Measurements from ENCODE around the gene KCNE3. TPM values are rescaled to one million over a fixed set of nuclear protein-coding genes. Genes with fewer than 3 reads are reported as not detected.
A peak's percentile ranks its signal among the peaks of the same experiment; 100 is the strongest.

The KCNE3 gene, protein sequence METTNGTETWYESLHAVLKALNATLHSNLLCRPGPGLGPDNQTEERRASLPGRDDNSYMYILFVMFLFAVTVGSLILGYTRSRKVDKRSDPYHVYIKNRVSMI
- total RNA-seq: 1 to 10 TPM in 2 of 3 donors, under 1 TPM in 1; 0.82 to 3.6 (median 1.3) TPM
- 3.8 TPM for total RNA-seq (2013)

DNA sequence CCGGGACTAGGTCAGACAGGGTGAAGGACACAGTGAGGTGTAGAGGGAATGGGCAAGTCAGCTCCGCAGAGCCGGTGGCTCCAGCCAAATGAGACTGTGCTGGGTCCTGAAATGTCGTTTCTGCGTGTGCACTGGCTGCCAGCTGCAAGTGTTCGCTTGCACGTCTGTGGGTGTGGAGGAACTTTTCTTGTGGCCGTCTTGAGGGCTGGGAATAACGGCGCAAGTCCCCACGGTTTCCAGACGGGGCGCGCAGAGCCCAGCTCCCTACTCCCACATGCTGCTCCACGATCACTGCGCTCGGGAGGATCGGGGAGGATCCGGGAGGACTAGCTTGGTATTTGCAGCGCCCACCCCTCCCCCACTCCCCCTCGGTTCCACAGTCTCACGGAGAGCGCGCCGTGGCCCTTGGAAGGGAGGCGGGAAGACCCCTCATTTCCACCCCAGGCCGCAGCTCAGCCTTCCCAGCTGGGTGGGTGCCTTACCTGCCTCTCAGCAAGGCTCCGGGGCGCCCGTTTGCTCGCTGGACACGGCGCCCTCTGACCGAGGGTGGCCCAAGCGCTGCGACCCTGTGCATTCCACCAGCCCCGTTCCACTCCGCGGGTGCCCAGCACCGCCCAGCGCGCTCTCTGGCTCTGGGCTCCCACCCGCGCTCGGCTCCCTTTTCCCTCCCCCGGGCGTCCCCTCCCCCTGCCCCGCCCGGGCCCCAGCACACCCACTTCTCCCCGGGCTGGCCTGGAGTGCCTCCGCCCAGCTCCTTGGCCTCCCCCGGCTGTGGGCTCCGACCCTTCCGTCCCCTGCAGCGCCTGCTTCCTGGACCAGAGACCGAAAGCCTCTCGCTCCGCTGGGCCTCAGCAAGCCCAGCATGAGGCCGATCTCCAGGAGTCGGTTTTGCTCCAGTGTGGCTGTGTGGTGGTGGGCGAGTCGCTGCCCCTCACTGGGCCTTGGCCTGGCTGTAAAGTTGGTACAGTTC is at the start of gene KCNE3:
Gene KCNE3, minus strand, starts transcription at position 634 of the 970 bp plus-strand sequence. CDS start 9,986 bp downstream, outside the sequence.
- WGBS (ENCODE audit: insufficient coverage): 10% methylated on average over 62 of the region's 62 CpGs
- H3K9me3 ChIP-seq (ENCODE audit: control insufficient read depth, insufficient read depth, low read length): no peaks in the 10 kb centered on the region
- Mint-ChIP-seq H3K9me3 (no peaks in the 10 kb centered on the region), H3K4me3 (peak within 1 kb of the TSS; percentile 33), H3K27me3 (ENCODE audit: low read depth in 2 of 2) (peaks cover 27 to 36% of the 10 kb centered on the region in 2 donors), H3K4me1 (no peaks in the 10 kb centered on the region), H3K27ac (no peak within 1 kb of the TSS), H3K36me3 (no peaks in the 10 kb centered on the region)
- peaks cover 4% of the 10 kb centered on the region for H3K27me3 ChIP-seq (ENCODE audit: control insufficient read depth, insufficient read depth, low read length)
- no peaks in the 10 kb centered on the region for H3K36me3 ChIP-seq (ENCODE audit: control insufficient read depth, insufficient read depth, low read length)
- ATAC-seq: no peak
- no peak within 1 kb of the TSS for H3K27ac ChIP-seq (ENCODE audit: low read length)
- peaks cover 3% of the 10 kb centered on the region for H3K4me1 ChIP-seq (ENCODE audit: control insufficient read depth, insufficient read depth, low read length)
- peak within 1 kb of the TSS; percentile 19 for H3K4me3 ChIP-seq (ENCODE audit: low read length)
- TF ChIP-seq CTCF (IDR thresholded peaks at IDR 0.05): no peak
- intact Hi-C loops (cut with micrococcal nuclease): no loop called here
- no peak for DNase-seq

- H3K4me1 Mint-ChIP-seq: no peaks in the 10 kb centered on the region
- intact Hi-C loops (cut with micrococcal nuclease): no loop called here
- H3K4me3 Mint-ChIP-seq: no peak overlapping the region
- no peaks in the 10 kb centered on the region for H3K4me1 ChIP-seq (ENCODE audit: control insufficient read depth, insufficient read depth, low read length)
- H3K36me3 Mint-ChIP-seq: no peaks in the 10 kb centered on the region
- no peaks in the 10 kb centered on the region for H3K27me3 ChIP-seq (ENCODE audit: control insufficient read depth, insufficient read depth, low read length)
- H3K4me3 ChIP-seq (ENCODE audit: low read length): no peak overlapping the region
- DNase-seq: no peak
- H3K27ac Mint-ChIP-seq: no peak overlapping the region
- H3K27me3 Mint-ChIP-seq (ENCODE audit: low read depth in 2 of 2): peaks cover 4 to 8% of the 10 kb centered on the region in 2 donors
- H3K27ac ChIP-seq (ENCODE audit: low read length): no peak overlapping the region
- WGBS (ENCODE audit: insufficient coverage): 16% methylated on average over 2 of the region's 2 CpGs
- no peaks in the 10 kb centered on the region for H3K36me3 ChIP-seq (ENCODE audit: control insufficient read depth, insufficient read depth, low read length)
- peaks cover 2% of the 10 kb centered on the region for H3K9me3 ChIP-seq (ENCODE audit: control insufficient read depth, insufficient read depth, low read length)
- no peak for TF ChIP-seq CTCF (IDR thresholded peaks at IDR 0.05)
- no peaks in the 10 kb centered on the region for H3K9me3 Mint-ChIP-seq
- no peak for ATAC-seq
These were observed 40.2 kb upstream of the KCNE3 start for GRCh38 chr11:74507582-74507981.

DNA sequence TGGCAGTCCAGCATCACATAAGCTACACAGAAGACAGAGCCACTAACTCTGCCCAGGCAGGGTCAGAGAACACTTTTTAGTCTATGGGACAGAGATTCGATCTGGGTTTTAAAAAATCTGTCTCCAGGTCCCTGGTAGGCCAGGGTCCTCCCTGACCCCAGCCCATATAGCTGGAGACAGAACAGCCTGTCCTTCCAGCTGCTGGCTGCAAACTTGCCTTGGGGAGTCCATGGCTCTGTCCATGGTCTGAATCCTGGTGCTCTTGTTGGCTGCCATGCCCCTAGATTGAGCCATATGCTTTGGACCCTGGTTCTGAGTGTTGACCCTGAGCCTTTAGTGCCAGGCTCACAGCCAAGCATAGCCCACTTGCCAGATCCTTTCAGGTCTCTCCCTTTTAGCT is 39.5 kb upstream of the KCNE3 start:
- H3K4me3 Mint-ChIP-seq: no peak overlapping the region
- peaks cover 5% of the 10 kb centered on the region for H3K9me3 ChIP-seq (ENCODE audit: control insufficient read depth, insufficient read depth, low read length)
- H3K27me3 Mint-ChIP-seq (ENCODE audit: low read depth in 2 of 2): peaks cover 0 to 2% of the 10 kb centered on the region in 2 donors
- no peaks in the 10 kb centered on the region for H3K9me3 Mint-ChIP-seq
- no peaks in the 10 kb centered on the region for H3K27me3 ChIP-seq (ENCODE audit: control insufficient read depth, insufficient read depth, low read length)
- H3K36me3 Mint-ChIP-seq: no peaks in the 10 kb centered on the region
- H3K36me3 ChIP-seq (ENCODE audit: control insufficient read depth, insufficient read depth, low read length): no peaks in the 10 kb centered on the region
- no peak for TF ChIP-seq CTCF (IDR thresholded peaks at IDR 0.05)
- ATAC-seq (no peak), DNase-seq (no peak)
- H3K27ac ChIP-seq (ENCODE audit: low read length): no peak overlapping the region
- no peaks in the 10 kb centered on the region for H3K4me1 ChIP-seq (ENCODE audit: control insufficient read depth, insufficient read depth, low read length)
- intact Hi-C loops (cut with micrococcal nuclease): no loop called here
- no peak overlapping the region for H3K27ac Mint-ChIP-seq
- 77% methylated on average over 1 of the region's 1 CpG for WGBS (ENCODE audit: insufficient coverage)
- no peaks in the 10 kb centered on the region for H3K4me1 Mint-ChIP-seq
- no peak overlapping the region for H3K4me3 ChIP-seq (ENCODE audit: low read length)

Data from natural killer cell (primary cell).